Upper lobe of right lung (tissue), 1 donor: ENCODE data around the gene SSC5D. TPM values are rescaled to one million over a fixed set of nuclear protein-coding genes. Genes with fewer than 3 reads are reported as not detected.

Experiments used
- ATAC-seq: fragments of 200-7000 bp; cut with Tn5 transposase; one replicate; pipeline ENCODE4 v1.9.1; 2020; ENCODE audit warnings: mild to moderate bottlenecking, moderate library complexity
- DNase-seq: peaks from one replicate; pipeline ENCODE4 v3.0.0-alpha.2; 2020
- H3K27ac ChIP-seq: fragments of 200-600 bp; one replicate; pipeline ENCODE4 v1.8.0; 2022
- H3K27me3 ChIP-seq: fragments of 200-600 bp; one replicate; pipeline ENCODE4 v1.8.0; 2022; ENCODE audit warnings: mild to moderate bottlenecking
- H3K36me3 ChIP-seq: fragments of 200-600 bp; one replicate; pipeline ENCODE4 v1.8.0; 2022
- H3K4me1 ChIP-seq: fragments of 200-600 bp; one replicate; pipeline ENCODE4 v1.8.0; 2022
- H3K4me3 ChIP-seq: fragments of 200-600 bp; one replicate; pipeline ENCODE4 v1.8.0; 2022; ENCODE audit warnings: mild to moderate bottlenecking
- H3K9me3 ChIP-seq: fragments of 200-600 bp; one replicate; pipeline ENCODE4 v1.8.0; 2022
- intact Hi-C: fragments of 100-400 bp; cut with DNase I; formaldehyde crosslinking; loops from one replicate; pipeline ENCODE4 v1.11.0; 2022
- total RNA-seq: library from RNA; stranded (reverse); fragmentation: NEBNext Ultra II Directional; extraction: Animal tissue kit (Norgen Biotek cat#: 25700); gene quantifications from one replicate; pipeline ENCODE4 v1.2.1, GENCODE V29; 2021
- TF ChIP-seq, protein P1 (sequence below): fragments of 200-600 bp; IDR thresholded peaks from one replicate; pipeline ENCODE4 v1.8.0; 2022; ENCODE audit warnings: antibody characterized with exemption
- donor health status: DM: no; HTN: yes; CAD: no; lungs with severe emphysema.

Gene SSC5D
- total RNA-seq, 1 donor from 2014 or later, result 6.0 TPM

DNA sequence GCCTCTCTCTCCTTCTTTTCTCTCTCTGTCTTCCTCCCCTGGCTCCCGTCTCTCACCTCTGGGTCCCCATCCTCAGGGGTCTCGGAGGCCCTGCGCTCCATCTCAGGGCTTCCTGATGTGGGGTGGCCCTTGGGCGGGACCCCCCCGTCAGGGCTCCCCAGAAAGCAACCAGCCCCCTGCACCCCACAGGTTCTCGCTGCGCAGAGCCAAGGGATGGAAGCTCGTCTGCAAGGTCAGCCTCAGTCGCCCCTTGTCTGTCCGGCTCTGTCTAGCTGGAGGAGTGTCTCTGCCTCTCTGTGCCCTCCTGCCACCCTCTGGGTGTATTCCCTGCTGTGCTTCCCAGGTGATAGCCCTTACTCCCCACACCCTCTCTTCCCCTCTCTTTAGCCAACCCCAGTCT is 57.2 kb downstream of the SSC5D start, which contains the start of gene SBK3:
Gene SBK3 (minus strand): TSS at position 101 of the 400 bp plus-strand sequence. CDS start 0 bp downstream, at position 101.
- no peaks in the 10 kb centered on the region for H3K27me3 ChIP-seq
- ATAC-seq (no peak), DNase-seq (no peak)
- H3K9me3 ChIP-seq, result no peaks in the 10 kb centered on the region
- no peak within 1 kb of the TSS for H3K4me3 ChIP-seq
- H3K36me3 ChIP-seq, result no peaks in the 10 kb centered on the region
- no peak within 1 kb of the TSS for H3K27ac ChIP-seq
- H3K4me1 ChIP-seq, result no peaks in the 10 kb centered on the region
- intact Hi-C loops, result no loop called here
- TF ChIP-seq, protein P1, sequence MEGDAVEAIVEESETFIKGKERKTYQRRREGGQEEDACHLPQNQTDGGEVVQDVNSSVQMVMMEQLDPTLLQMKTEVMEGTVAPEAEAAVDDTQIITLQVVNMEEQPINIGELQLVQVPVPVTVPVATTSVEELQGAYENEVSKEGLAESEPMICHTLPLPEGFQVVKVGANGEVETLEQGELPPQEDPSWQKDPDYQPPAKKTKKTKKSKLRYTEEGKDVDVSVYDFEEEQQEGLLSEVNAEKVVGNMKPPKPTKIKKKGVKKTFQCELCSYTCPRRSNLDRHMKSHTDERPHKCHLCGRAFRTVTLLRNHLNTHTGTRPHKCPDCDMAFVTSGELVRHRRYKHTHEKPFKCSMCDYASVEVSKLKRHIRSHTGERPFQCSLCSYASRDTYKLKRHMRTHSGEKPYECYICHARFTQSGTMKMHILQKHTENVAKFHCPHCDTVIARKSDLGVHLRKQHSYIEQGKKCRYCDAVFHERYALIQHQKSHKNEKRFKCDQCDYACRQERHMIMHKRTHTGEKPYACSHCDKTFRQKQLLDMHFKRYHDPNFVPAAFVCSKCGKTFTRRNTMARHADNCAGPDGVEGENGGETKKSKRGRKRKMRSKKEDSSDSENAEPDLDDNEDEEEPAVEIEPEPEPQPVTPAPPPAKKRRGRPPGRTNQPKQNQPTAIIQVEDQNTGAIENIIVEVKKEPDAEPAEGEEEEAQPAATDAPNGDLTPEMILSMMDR, result no peak

DNA sequence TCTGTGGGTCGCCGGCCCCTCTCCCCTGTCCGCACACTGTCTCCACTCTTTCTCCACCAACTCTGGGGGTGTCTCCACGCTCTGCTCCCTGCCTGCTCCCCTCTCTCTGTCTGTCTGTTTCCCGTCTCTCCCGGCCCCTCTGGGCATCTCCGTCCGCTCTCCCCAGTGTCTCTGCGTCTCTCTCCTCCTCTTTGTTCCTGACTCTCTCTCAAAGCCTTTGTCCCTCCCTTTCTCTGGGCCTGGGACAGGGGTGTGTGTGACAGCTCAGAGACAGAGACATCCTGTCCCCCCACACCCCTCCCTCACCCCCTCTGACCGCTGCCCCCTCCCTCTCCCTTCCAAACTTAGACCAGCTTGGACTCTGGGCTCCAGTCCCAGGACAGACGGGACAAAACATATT is 57.8 kb downstream of the SSC5D start:
- Histone ChIP-seq H3K27ac (no peak overlapping the region), H3K27me3 (no peaks in the 10 kb centered on the region), H3K36me3 (no peaks in the 10 kb centered on the region), H3K4me3 (no peak overlapping the region), H3K9me3 (no peaks in the 10 kb centered on the region), H3K4me1 (no peaks in the 10 kb centered on the region)
- TF ChIP-seq, protein P1, result no peak
- DNase-seq, result no peak
- intact Hi-C loops, result no loop called here
- ATAC-seq, result no peak

DNA sequence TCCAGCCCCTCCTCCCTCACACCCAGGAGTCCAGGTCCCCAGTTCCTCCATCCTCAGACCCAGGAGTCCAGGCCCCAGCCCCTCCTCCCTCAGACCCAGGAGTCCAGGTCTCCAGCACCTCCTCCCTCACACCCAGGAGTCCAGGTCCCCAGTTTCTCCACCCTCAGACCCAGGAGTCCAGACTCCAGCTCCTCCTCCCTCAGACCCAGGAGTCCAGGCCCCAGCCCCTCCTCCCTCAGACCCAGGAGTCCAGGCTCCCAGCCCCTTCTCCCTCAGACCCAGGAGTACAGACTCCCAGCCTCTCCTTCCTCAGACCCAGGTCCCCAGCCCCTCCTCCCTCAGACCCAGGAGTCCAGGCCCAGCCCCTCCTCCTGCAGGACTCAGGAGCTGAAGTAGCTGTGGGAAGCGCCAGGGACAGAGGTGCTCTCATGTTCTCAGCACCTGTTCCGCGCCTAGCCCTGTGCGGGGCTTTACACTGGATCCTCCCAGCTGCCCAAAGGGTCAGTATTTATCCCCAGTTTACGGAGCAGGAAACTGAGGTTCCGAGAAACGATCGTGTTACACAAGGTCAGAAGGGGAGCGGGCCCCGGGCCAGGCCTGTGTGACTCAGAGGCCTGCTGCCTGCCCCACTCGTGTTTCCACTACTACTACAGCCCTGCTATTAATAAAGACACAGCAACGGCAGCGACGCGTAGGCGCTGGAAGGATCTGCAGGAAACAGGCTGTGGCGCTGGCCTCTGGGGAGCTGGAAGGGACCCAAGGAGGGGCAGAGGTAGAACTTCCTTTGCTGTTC is 58.8 kb downstream of the SSC5D start:
- H3K27ac ChIP-seq, result peak overlapping the region; percentile 65
- no peak overlapping the region for H3K4me3 ChIP-seq
- peak; percentile 91 for DNase-seq
- H3K9me3 ChIP-seq, result no peaks in the 10 kb centered on the region
- H3K4me1 ChIP-seq, result no peaks in the 10 kb centered on the region
- H3K36me3 ChIP-seq, result no peaks in the 10 kb centered on the region
- H3K27me3 ChIP-seq, result no peaks in the 10 kb centered on the region
- intact Hi-C loops, result no loop called here
- peak; percentile 89 for ATAC-seq
- TF ChIP-seq, protein P1, result no peak

DNA sequence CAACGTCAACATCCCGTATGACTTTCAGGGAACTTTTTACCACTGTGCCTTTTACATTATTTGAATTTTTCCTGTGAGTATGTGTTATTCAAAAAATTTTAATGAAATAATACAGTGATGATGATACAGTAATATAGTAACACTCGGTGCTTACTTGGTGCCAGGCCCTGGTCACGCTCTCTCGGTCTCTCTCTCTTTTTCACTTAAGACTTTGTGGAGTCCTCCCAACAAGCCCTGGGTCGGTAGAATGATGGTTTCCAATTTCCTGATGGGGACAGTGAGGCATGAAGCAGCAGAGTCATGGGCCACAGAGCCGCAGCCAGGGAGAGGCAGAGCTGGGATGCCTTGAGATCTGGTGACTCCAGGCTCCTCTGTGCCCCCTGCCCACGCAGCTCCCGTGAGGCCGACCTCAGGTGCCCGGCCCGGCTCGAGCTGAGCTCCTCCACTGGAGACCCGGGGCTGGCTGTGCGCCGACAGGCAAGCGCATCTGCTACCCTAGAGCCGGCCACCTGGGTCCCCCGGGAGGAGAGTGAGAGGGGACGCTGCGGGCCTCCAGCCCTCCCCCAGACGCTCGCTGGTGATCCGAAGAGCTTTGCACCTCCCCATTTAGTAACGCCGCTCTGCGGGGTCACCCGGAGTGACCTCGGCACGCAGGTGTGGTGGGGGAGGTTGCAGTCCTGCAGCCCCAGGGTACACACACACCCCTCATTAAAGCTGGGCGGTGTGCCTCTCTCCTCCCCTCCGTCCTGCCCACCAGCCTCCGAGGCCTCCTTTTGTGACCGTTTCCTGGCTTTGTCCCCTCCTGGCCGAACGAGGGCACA is 61.5 kb downstream of the SSC5D start:
- intact Hi-C loops, result no loop called here
- ATAC-seq, result peak; percentile 35

DNA sequence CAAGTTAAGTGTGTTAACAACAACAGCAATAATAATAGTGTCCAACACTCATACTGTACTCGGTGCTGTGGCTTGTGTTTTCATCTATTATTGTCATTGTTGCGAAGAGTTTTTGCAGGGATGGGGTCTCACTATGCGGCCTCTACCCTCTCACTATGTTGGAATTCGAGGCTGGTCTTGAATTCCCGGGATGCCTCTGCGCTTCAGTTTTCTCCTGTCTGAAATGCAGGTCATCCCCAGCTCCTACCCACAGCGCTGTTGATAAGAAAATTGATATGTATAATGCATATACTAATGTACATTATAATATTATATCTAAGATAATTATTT is 62.0 kb downstream of the SSC5D start:
- intact Hi-C loops, result no loop called here
- Histone ChIP-seq H3K27ac (no peak overlapping the region), H3K9me3 (no peaks in the 10 kb centered on the region), H3K27me3 (no peaks in the 10 kb centered on the region), H3K4me3 (no peak overlapping the region), H3K4me1 (no peaks in the 10 kb centered on the region), H3K36me3 (no peaks in the 10 kb centered on the region)
- TF ChIP-seq, protein P1, result no peak
- DNase-seq (no peak), ATAC-seq (no peak)

More for the DNA sequence above, 61.5 kb downstream of the SSC5D start:
- H3K36me3 ChIP-seq, result no peaks in the 10 kb centered on the region
- no peaks in the 10 kb centered on the region for H3K9me3 ChIP-seq
- no peak for DNase-seq
- no peak overlapping the region for H3K27ac ChIP-seq
- no peaks in the 10 kb centered on the region for H3K4me1 ChIP-seq
- H3K27me3 ChIP-seq, result no peaks in the 10 kb centered on the region
- H3K4me3 ChIP-seq, result no peak overlapping the region
- TF ChIP-seq, protein P1, result no peak
